ENCODE measurements around the gene MINDY1.

Gene MINDY1

GRCh38 chr1:151043163-151043562 lies 36.5 kb upstream of the MINDY1 start:
- Mint-ChIP-seq H3K27me3 (ENCODE audit: low read depth, poor library complexity) (peaks cover 3% of the 10 kb centered on the region), H3K9me3 (no peaks in the 10 kb centered on the region), H3K36me3 (ENCODE audit: low read depth) (no peaks in the 10 kb centered on the region), H3K27ac (no peak overlapping the region), H3K4me1 (peaks cover 23% of the 10 kb centered on the region), H3K4me3 (no peak overlapping the region)
- DNase-seq = no peak
- TF ChIP-seq CTCF (IDR thresholded peaks at IDR 0.05) = no peak

- no peak for TF ChIP-seq CTCF (IDR thresholded peaks at IDR 0.05)
- Mint-ChIP-seq H3K9me3 (no peaks in the 10 kb centered on the region), H3K27me3 (ENCODE audit: low read depth, poor library complexity) (no peaks in the 10 kb centered on the region), H3K36me3 (ENCODE audit: low read depth) (peaks cover 16% of the 10 kb centered on the region), H3K4me1 (no peaks in the 10 kb centered on the region), H3K4me3 (no peak overlapping the region), H3K27ac (no peak overlapping the region)
- DNase-seq = no peak
Measured at GRCh38 chr1:151039521-151039920, 32.8 kb upstream of the MINDY1 start.

GRCh38 chr1:151037032-151037431 lies 30.3 kb upstream of the MINDY1 start:
- Mint-ChIP-seq H3K9me3 (no peaks in the 10 kb centered on the region), H3K4me1 (no peaks in the 10 kb centered on the region), H3K36me3 (ENCODE audit: low read depth) (peaks cover 28% of the 10 kb centered on the region), H3K27me3 (ENCODE audit: low read depth, poor library complexity) (no peaks in the 10 kb centered on the region), H3K27ac (peak overlapping the region; percentile 21), H3K4me3 (no peak overlapping the region)
- DNase-seq = no peak
- TF ChIP-seq CTCF (IDR thresholded peaks at IDR 0.05) = no peak

GRCh38 chr1:151036356-151036755 lies 29.7 kb upstream of the MINDY1 start, which contains the start of gene BNIPL:
BNIPL (plus strand) TSS chr1:151036586; CDS start chr1:151036726, 140 bp downstream.
- no peaks in the 10 kb centered on the region for H3K9me3 Mint-ChIP-seq
- H3K27me3 Mint-ChIP-seq (ENCODE audit: low read depth, poor library complexity) = no peaks in the 10 kb centered on the region
- no peaks in the 10 kb centered on the region for H3K4me1 Mint-ChIP-seq
- DNase-seq = no peak
- no peak within 1 kb of the TSS for H3K4me3 Mint-ChIP-seq
- H3K36me3 Mint-ChIP-seq (ENCODE audit: low read depth) = peaks cover 33% of the 10 kb centered on the region
- peak within 1 kb of the TSS; percentile 44 for H3K27ac Mint-ChIP-seq
- TF ChIP-seq CTCF (IDR thresholded peaks at IDR 0.05) = no peak

- Mint-ChIP-seq H3K4me3 (no peak overlapping the region), H3K9me3 (no peaks in the 10 kb centered on the region), H3K4me1 (no peaks in the 10 kb centered on the region)
Measured at GRCh38 chr1:151035167-151035566, 28.5 kb upstream of the MINDY1 start.

More at GRCh38 chr1:151035167-151035566, 28.5 kb upstream of the MINDY1 start:
- Mint-ChIP-seq H3K27me3 (ENCODE audit: low read depth, poor library complexity) (no peaks in the 10 kb centered on the region), H3K36me3 (ENCODE audit: low read depth) (peaks cover 40% of the 10 kb centered on the region), H3K27ac (peak overlapping the region; percentile 44)
- no peak for DNase-seq
- no peak for TF ChIP-seq CTCF (IDR thresholded peaks at IDR 0.05)
